CD4-positive, CD25-positive, alpha-beta regulatory T cell (primary cell): ENCODE results near the gene FGFR2. TPM values are rescaled to one million over a fixed set of nuclear protein-coding genes. Genes with fewer than 3 reads are reported as not detected.

Source experiments
- ATAC-seq, 2 donors: fragments of 150-1000 bp; cut with Tn5 transposase; one replicate each; pipeline ENCODE4 v1.10.0; 2021; ENCODE audit warnings: low read depth in 2 of 2, moderate number of reproducible peaks in 2 of 2, moderate library complexity in 1 of 2
- DNase-seq, 3 donors: peaks; one replicate each; pipeline versions ENCODE4 v3.0.0 to v3.0.0-alpha.2; 2012 to 2022; ENCODE audit warnings: mixed read lengths in 1 of 3
- H3K27ac ChIP-seq: one replicate; pipeline ENCODE4 v1.7.0; 2013; ENCODE audit warnings: mild to moderate bottlenecking, low read length; ENCODE audit not compliant: insufficient read depth, poor library complexity, severe bottlenecking
- H3K27me3 ChIP-seq: one replicate; pipeline ENCODE4 v1.7.0; 2013; ENCODE audit warnings: low read length; ENCODE audit not compliant: control insufficient read depth, insufficient read depth
- H3K36me3 ChIP-seq: one replicate; pipeline ENCODE4 v1.7.0; 2013; ENCODE audit warnings: mild to moderate bottlenecking, low read length, moderate library complexity; ENCODE audit not compliant: control insufficient read depth, insufficient read depth
- H3K4me1 ChIP-seq: 2 replicates; pipeline ENCODE4 v1.7.0; 2013; ENCODE audit warnings: mild to moderate bottlenecking, low read length; ENCODE audit not compliant: insufficient read depth, control insufficient read depth, poor library complexity, severe bottlenecking
- H3K4me3 ChIP-seq: one replicate; pipeline ENCODE4 v1.7.0; 2013; ENCODE audit warnings: low read depth, mild to moderate bottlenecking, low read length, moderate library complexity
- H3K9me3 ChIP-seq, 2 experiments: 1 replicate in 1 of 2; 2 replicates in 1 of 2; pipeline ENCODE4 v1.7.0; 2013; ENCODE audit warnings: low read length in 2 of 2, mild to moderate bottlenecking in 1 of 2, moderate library complexity in 1 of 2; ENCODE audit not compliant: control insufficient read depth in 2 of 2
- H3K27ac Mint-ChIP-seq, 3 donors: one replicate each; pipeline ENCODE4 v1.8.0; 2020 to 2022; ENCODE audit warnings: mild to moderate bottlenecking in 3 of 3, mixed read lengths in 3 of 3, moderate library complexity in 2 of 3
- H3K27me3 Mint-ChIP-seq: one replicate; pipeline ENCODE4 v1.8.0; 2022; ENCODE audit warnings: mild to moderate bottlenecking, mixed read lengths
- H3K36me3 Mint-ChIP-seq: one replicate; pipeline ENCODE4 v1.8.0; 2020; ENCODE audit warnings: mixed read lengths
- H3K4me1 Mint-ChIP-seq, 4 donors: one replicate each; pipeline ENCODE4 v1.8.0; 2020 to 2022; ENCODE audit warnings: mixed read lengths in 4 of 4, mild to moderate bottlenecking in 1 of 4
- H3K4me3 Mint-ChIP-seq, 4 donors: one replicate each; pipeline ENCODE4 v1.8.0; 2020 to 2022; ENCODE audit warnings: mild to moderate bottlenecking in 4 of 4, mixed read lengths in 4 of 4, moderate library complexity in 3 of 4
- H3K9me3 Mint-ChIP-seq, 7 donors: one replicate each; pipeline ENCODE4 v1.8.0; 2020 to 2022; ENCODE audit warnings: mixed read lengths in 7 of 7, mild to moderate bottlenecking in 3 of 7, moderate library complexity in 2 of 7
- polyA plus RNA-seq, 4 donors: library from polyadenylated mRNA; unstranded; fragments of 300-500 nt; fragmentation: Illumina TruSeq; gene quantifications; one replicate each; pipeline ENCODE4 v1.2.3, GENCODE V29; 2021
- total RNA-seq: library from RNA; stranded (reverse); gene quantifications from one replicate; pipeline ENCODE4 v1.2.3, GENCODE V29; 2022

Gene FGFR2
- total and polyA plus RNA-seq, 5 donors from 2014 or later, result 0.32 to 3.1 (median 0.60) TPM

- Histone ChIP-seq H3K4me1 (no peaks in the 10 kb centered on the region), H3K9me3 (no peaks in the 10 kb centered on the region), H3K36me3 (no peaks in the 10 kb centered on the region), H3K4me3 (no peak overlapping the region), H3K27ac (no peak overlapping the region), H3K27me3 (no peaks in the 10 kb centered on the region)
- Mint-ChIP-seq H3K4me3 (no peak overlapping the region), H3K27ac (no peak overlapping the region), H3K36me3 (no peaks in the 10 kb centered on the region), H3K9me3 (peaks cover 0 to 2% (median 0%) of the 10 kb centered on the region in 7 donors), H3K4me1 (no peaks in the 10 kb centered on the region), H3K27me3 (no peaks in the 10 kb centered on the region)
- DNase-seq, result no peak
- no peak for ATAC-seq
Observed at GRCh38 chr10:121462955-121463354, 135.3 kb downstream of the FGFR2 start.

- ATAC-seq (no peak), DNase-seq (no peak)
- no peaks in the 10 kb centered on the region for H3K36me3 Mint-ChIP-seq
- H3K4me1 Mint-ChIP-seq, result no peaks in the 10 kb centered on the region
- Histone ChIP-seq H3K36me3 (no peaks in the 10 kb centered on the region), H3K27me3 (no peaks in the 10 kb centered on the region), H3K9me3 (no peaks in the 10 kb centered on the region), H3K4me3 (no peak overlapping the region), H3K4me1 (no peaks in the 10 kb centered on the region), H3K27ac (no peak overlapping the region)
- H3K4me3 Mint-ChIP-seq, result no peak overlapping the region
- H3K27ac Mint-ChIP-seq, result no peak overlapping the region
- no peaks in the 10 kb centered on the region for H3K27me3 Mint-ChIP-seq
- H3K9me3 Mint-ChIP-seq, result peaks cover 0 to 2% (median 0%) of the 10 kb centered on the region in 7 donors
Observed at GRCh38 chr10:121462281-121462680, 136.0 kb downstream of the FGFR2 start.

- no peak for ATAC-seq
- Histone ChIP-seq H3K27ac (no peak overlapping the region), H3K4me3 (no peak overlapping the region), H3K4me1 (no peaks in the 10 kb centered on the region), H3K27me3 (no peaks in the 10 kb centered on the region), H3K9me3 (no peaks in the 10 kb centered on the region), H3K36me3 (no peaks in the 10 kb centered on the region)
- H3K9me3 Mint-ChIP-seq, result peaks cover 0 to 3% (median 0%) of the 10 kb centered on the region in 7 donors
- no peaks in the 10 kb centered on the region for H3K36me3 Mint-ChIP-seq
- no peak overlapping the region for H3K4me3 Mint-ChIP-seq
- no peaks in the 10 kb centered on the region for H3K27me3 Mint-ChIP-seq
- no peaks in the 10 kb centered on the region for H3K4me1 Mint-ChIP-seq
- DNase-seq, result no peak
- H3K27ac Mint-ChIP-seq, result no peak overlapping the region
Observed at GRCh38 chr10:121461307-121461706, 136.9 kb downstream of the FGFR2 start.

- no peak for ATAC-seq
- Histone ChIP-seq H3K27me3 (no peaks in the 10 kb centered on the region), H3K4me3 (no peak overlapping the region), H3K4me1 (no peaks in the 10 kb centered on the region), H3K27ac (no peak overlapping the region), H3K36me3 (no peaks in the 10 kb centered on the region), H3K9me3 (no peaks in the 10 kb centered on the region)
- Mint-ChIP-seq H3K27me3 (no peaks in the 10 kb centered on the region), H3K27ac (no peak overlapping the region), H3K4me1 (no peaks in the 10 kb centered on the region), H3K9me3 (peaks cover 0 to 3% (median 0%) of the 10 kb centered on the region in 7 donors), H3K36me3 (no peaks in the 10 kb centered on the region), H3K4me3 (no peak overlapping the region)
- DNase-seq, result no peak
Observed at GRCh38 chr10:121460733-121461132, 137.5 kb downstream of the FGFR2 start.

- H3K36me3 ChIP-seq, result no peaks in the 10 kb centered on the region
- Mint-ChIP-seq H3K36me3 (no peaks in the 10 kb centered on the region), H3K4me3 (no peak overlapping the region), H3K9me3 (peaks cover 0 to 3% (median 0%) of the 10 kb centered on the region in 7 donors), H3K27ac (no peak overlapping the region), H3K4me1 (no peaks in the 10 kb centered on the region), H3K27me3 (no peaks in the 10 kb centered on the region)
- no peaks in the 10 kb centered on the region for H3K4me1 ChIP-seq
- no peak overlapping the region for H3K27ac ChIP-seq
- no peak for DNase-seq
- no peaks in the 10 kb centered on the region for H3K27me3 ChIP-seq
- H3K4me3 ChIP-seq, result no peak overlapping the region
- no peak for ATAC-seq
- H3K9me3 ChIP-seq, result no peaks in the 10 kb centered on the region
Observed at GRCh38 chr10:121459622-121460453, 138.4 kb downstream of the FGFR2 start.

DNA sequence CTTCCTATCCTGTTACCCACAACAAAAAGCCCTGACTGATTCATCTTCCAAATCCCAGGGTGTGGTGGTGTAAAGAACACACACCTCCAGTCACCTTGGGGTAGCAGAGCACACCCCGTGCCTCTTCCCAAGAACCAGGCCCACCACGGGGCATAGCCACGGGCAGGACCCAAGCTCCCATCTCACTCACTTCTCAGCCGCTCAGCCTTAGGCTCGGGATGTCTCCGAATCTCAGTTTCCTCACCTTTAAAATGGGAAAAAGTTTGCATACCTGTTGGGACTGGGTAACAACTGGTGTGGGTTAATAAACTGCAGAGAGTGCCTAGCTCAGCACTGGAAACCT lies 139.0 kb downstream of the FGFR2 start:
- ATAC-seq (no peak), DNase-seq (no peak)
- Mint-ChIP-seq H3K4me1 (no peaks in the 10 kb centered on the region), H3K27ac (no peak overlapping the region), H3K27me3 (no peaks in the 10 kb centered on the region), H3K36me3 (no peaks in the 10 kb centered on the region), H3K9me3 (peaks cover 0 to 3% (median 0%) of the 10 kb centered on the region in 7 donors), H3K4me3 (no peak overlapping the region)
- H3K27me3 ChIP-seq, result no peaks in the 10 kb centered on the region
- H3K9me3 ChIP-seq, result no peaks in the 10 kb centered on the region
- no peak overlapping the region for H3K4me3 ChIP-seq
- H3K27ac ChIP-seq, result no peak overlapping the region
- no peaks in the 10 kb centered on the region for H3K36me3 ChIP-seq
- H3K4me1 ChIP-seq, result no peaks in the 10 kb centered on the region

DNA sequence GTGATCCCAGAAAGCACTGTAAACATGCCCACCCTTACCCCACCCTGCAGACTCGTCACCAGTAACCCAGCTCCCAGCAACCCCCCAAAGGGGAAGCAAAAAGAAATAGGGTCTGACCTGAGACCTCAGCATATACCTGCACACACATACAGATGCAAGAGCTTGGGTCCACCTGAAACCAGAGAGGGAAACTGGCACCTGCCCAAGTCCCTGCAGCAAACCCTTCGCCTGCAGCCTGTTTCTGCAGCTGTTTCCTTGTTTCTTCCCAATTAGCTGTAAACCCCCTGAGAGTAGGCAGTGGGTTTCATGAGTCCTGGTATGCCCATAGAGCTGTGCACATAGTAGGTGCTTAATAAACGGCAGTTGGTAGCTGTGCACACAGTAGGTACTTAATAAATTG lies 140.5 kb downstream of the FGFR2 start:
- no peak overlapping the region for H3K27ac Mint-ChIP-seq
- DNase-seq (no peak), ATAC-seq (no peak)
- no peak overlapping the region for H3K27ac ChIP-seq
- H3K36me3 ChIP-seq, result no peaks in the 10 kb centered on the region
- no peaks in the 10 kb centered on the region for H3K36me3 Mint-ChIP-seq
- H3K9me3 Mint-ChIP-seq, result peaks cover 0 to 3% (median 0%) of the 10 kb centered on the region in 7 donors
- H3K4me3 ChIP-seq, result no peak overlapping the region
- no peaks in the 10 kb centered on the region for H3K4me1 ChIP-seq
- no peaks in the 10 kb centered on the region for H3K27me3 ChIP-seq
- H3K4me1 Mint-ChIP-seq, result no peaks in the 10 kb centered on the region
- H3K4me3 Mint-ChIP-seq, result no peak overlapping the region
- no peaks in the 10 kb centered on the region for H3K9me3 ChIP-seq
- H3K27me3 Mint-ChIP-seq, result no peaks in the 10 kb centered on the region

GRCh38 chr10:121455377-121455776 lies 142.9 kb downstream of the FGFR2 start:
- Histone ChIP-seq H3K4me3 (no peak overlapping the region), H3K9me3 (no peaks in the 10 kb centered on the region), H3K4me1 (no peaks in the 10 kb centered on the region), H3K27ac (no peak overlapping the region), H3K27me3 (no peaks in the 10 kb centered on the region), H3K36me3 (no peaks in the 10 kb centered on the region)
- H3K4me3 Mint-ChIP-seq, result no peak overlapping the region
- no peaks in the 10 kb centered on the region for H3K4me1 Mint-ChIP-seq
- no peaks in the 10 kb centered on the region for H3K27me3 Mint-ChIP-seq
- no peak for ATAC-seq
- DNase-seq, result no peak
- no peak overlapping the region for H3K27ac Mint-ChIP-seq
- H3K36me3 Mint-ChIP-seq, result no peaks in the 10 kb centered on the region
- H3K9me3 Mint-ChIP-seq, result peaks cover 0 to 3% (median 0%) of the 10 kb centered on the region in 7 donors
